Loucy (cell line): ENCODE measurements around the gene TMEM86B.

Source experiments
- CTCF ChIP-seq: fragments of 200-600 bp; sonication (generic); conservative IDR thresholded peaks from 2 replicates; pipeline ENCODE4 v1.5.1; 2014; ENCODE audit warnings: mild to moderate bottlenecking, antibody characterized with exemption, low read length
- EZH2phosphoT487 ChIP-seq: fragments of 200-600 bp; IDR thresholded peaks from 2 replicates; pipeline ENCODE4 v1.6.1; 2018; ENCODE audit warnings: antibody characterized with exemption, mild to moderate bottlenecking, moderate library complexity, borderline replicate concordance

- no peak for TF ChIP-seq CTCF
- TF ChIP-seq EZH2phosphoT487, result no peak
Observed at GRCh38 chr19:55256562-55257460, 28.2 kb upstream of the TMEM86B start.
